Stimulated activated CD4-positive, alpha-beta T cell treated with anti-CD3 and anti-CD28 coated beads, Interleukin-15, amount 100 ng/mL, for 48 hours (primary cell): Measurements from ENCODE around the gene NLRP9.
"Not testable (repeated sequence)": the region's sequence is repeated elsewhere in the genome, so short reads cannot be mapped to it uniquely, and the experiment has no call there.

Experiments used
- DNase-seq, 2 donors: peaks; one replicate each; pipeline ENCODE4 v3.0.0-alpha.2; 2020; ENCODE audit warnings: low read depth in 2 of 2

Gene NLRP9

DNA sequence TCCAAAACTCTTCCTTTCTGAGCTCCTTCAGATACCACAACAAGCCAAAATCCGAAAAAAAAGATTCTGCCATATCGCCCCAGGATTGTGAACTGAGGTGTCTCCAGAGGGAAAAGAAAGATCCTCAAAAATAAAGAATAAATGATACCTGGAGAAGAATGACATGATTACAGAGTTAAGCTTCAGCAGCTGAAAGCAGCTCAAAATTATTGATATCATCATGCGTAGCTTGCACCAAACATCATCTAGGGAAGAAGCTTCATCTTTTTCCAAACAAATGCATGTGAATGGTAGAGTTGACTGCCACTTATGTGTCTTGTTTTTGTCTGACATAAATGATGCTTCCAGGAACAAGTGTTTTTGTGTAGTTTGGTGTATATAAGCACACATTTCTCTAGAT lies at the start of gene NLRP9:
TSS of gene NLRP9 (minus strand) at position 101 of the 400 bp plus-strand sequence. CDS start at position 73, 28 bp downstream.
- DNase-seq: no peak

DNA sequence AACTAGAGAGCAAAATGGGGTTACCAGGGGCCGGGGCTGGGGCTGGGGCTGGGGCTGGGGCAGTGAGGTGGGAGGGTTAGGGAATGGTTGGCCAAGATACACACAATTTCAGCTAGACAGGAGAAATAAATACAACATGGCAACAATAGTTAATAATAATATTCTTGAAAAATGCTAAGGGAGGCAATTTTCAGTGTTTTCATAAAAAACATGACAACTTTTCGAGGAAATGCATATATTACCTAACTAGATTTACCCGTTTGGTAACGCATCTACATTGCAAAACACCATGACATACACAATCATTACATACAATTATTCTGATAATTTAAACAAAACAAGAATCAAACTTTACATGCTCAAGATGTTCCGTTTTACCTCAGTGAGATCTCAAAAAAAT lies 42.9 kb upstream of the NLRP9 start:
- no peak for DNase-seq

DNA sequence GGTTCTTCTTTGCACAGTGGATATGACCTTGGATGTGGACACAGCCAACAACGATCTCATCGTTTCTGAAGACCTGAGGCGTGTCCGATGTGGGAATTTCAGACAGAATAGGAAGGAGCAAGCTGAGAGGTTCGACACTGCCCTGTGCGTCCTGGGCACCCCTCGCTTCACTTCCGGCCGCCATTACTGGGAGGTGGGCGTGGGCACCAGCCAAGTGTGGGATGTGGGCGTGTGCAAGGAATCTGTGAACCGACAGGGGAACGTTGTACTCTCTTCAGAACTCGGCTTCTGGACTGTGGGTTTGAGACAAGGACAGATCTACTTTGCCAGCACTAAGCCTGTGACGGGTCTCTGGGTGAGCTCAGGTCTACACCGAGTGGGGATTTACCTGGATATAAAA lies 40.1 kb upstream of the NLRP9 start:
- DNase-seq: no peak

DNA sequence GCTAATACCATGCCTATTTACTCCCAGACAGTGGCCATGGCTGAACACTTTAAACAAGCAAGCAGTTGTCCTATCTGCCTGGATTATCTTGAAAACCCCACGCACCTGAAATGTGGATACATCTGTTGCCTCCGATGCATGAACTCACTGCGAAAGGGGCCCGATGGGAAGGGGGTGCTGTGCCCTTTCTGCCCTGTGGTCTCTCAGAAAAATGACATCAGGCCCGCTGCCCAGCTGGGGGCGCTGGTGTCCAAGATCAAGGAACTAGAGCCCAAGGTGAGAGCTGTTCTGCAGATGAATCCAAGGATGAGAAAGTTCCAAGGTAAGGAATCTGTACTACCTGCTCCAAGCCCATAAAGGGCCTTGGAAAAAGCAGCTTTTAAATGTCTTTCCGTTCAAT lies 39.3 kb upstream of the NLRP9 start:
- DNase-seq: no peak

DNA sequence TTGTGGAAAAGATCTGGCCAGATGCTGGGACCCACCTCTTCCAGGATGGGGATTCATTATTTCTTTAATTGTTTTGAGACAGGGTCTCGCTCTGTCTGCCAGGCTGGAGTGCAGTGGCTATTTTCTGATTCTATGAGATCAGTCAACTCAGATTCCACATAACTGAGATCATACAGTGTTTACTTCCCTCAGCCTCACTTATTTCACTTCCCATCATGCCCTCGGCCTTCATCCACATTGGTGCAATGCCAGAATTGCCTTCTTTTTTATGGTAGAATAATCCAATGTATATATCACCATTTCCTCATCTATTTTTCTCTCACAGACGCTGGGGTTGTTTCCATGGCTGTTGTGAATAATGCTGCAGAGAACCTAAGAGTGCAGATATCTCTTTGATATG lies 31.4 kb upstream of the NLRP9 start:
- DNase-seq: not testable (repeated sequence)

DNA sequence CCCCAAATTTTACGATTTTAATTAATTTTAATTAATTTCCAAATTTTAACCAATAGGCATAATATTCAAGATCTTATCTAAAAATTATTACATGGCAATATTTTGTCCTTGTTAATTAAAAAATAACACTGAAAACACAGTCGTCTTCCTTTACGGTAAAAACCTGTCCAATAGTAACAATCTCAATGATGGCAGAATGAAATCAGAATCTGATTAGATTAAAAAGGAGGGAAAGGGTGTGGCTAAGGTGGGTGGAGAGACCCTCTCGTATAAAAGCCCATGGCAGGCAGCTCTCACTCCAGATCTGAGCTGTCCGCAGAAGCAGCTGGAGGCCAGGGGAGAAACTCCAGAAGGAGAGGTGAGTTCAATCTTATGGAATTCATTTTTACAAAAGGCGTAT lies 30.6 kb upstream of the NLRP9 start, which contains the start of gene RFPL4AL1:
TSS of gene RFPL4AL1 (plus strand) at position 301 of the 400 bp plus-strand sequence. CDS start 2,687 bp downstream, outside the sequence.
- DNase-seq: not testable (repeated sequence)

DNA sequence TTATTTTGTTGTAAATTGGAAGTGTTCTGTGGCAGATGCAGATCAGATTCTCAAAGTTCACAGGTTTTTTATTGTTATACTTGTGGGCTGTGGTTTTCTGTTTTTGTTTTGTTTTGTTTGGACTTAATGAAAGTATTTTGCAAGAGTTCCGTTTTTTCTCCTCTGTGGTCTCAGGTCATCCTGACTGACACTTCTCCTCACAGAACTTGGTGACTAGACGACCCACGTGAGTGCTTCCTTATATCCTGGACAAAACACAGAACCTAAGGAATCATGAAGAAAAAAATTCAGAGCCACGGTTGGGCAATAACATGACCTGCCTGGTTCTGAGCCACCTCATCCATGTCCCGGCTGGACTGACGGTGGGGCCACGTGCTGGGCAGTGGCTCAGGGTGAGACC lies 28.3 kb upstream of the NLRP9 start:
- DNase-seq: no peak

DNA sequence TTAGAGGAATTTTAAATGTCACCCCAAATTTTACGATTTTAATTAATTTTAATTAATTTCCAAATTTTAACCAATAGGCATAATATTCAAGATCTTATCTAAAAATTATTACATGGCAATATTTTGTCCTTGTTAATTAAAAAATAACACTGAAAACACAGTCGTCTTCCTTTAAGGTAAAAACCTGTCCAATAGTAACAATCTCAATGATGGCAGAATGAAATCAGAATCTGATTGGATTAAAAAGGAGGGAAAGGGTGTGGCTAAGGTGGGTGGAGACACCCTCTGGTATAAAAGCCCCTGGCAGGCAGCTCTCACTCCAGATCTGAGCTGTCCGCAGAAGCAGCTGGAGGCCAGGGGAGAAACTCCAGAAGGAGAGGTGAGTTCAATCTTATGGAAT lies 20.6 kb upstream of the NLRP9 start, which contains the start of gene RFPL4A:
TSS of gene RFPL4A (plus strand) at position 301 of the 400 bp plus-strand sequence. CDS start 2,704 bp downstream, outside the sequence.
- DNase-seq: not testable (repeated sequence)

DNA sequence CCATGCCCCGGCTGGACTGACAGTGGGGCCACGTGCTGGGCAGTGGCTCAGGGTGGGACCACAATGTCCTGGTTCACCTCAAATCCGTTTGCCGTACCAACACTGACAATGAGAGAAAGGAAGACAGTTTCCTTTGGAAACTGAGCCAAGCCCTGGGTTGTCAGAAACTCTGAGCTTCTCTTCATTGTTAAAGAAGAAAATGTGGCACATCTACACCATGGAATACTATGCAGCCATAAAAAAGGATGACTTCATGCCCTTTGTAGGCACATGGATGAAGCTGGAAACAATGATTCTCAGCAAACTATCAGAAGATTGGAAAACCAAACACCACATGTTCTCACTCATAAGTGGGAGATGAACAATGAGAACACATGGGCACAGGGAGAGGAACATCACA lies 18.6 kb upstream of the NLRP9 start:
- not testable (repeated sequence) for DNase-seq

DNA sequence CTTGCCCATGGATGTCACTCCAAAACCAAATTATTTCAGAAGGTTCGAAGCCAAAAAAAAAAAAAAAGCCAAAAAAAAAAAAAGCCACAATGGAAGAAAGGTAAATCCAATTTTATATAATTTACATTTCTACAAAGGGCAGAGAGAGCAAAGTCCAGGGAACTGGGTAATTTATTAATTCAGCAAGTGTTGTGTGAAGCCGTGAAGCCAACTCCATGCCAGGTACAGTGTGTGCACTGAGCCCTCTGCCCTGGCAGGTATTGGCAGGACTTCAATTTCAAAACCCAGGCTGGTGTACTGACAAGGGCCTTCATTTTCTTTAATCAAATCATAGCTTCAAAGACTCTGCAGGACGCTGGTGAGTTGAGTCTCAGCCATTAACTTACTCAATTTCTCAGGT lies 15.2 kb upstream of the NLRP9 start:
- DNase-seq: no peak

DNA sequence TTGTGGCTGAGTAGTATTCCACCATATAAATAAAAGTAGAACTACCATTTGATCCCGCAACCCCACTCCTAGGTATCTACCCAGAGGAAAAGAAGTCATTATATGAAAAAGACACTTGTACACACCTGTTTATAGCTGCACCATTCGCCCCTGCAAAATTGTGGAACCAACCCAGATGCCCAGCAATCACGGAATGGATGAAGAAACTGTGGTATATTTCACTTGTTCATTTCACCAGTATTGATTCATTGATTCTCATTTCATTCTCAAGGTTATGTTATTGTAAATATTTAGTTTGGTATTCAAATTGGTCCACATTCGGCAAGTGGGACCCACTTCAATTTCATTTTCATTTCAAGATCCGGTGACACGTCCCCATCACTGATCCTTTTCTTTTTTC lies 12.5 kb upstream of the NLRP9 start:
- DNase-seq: no peak

DNA sequence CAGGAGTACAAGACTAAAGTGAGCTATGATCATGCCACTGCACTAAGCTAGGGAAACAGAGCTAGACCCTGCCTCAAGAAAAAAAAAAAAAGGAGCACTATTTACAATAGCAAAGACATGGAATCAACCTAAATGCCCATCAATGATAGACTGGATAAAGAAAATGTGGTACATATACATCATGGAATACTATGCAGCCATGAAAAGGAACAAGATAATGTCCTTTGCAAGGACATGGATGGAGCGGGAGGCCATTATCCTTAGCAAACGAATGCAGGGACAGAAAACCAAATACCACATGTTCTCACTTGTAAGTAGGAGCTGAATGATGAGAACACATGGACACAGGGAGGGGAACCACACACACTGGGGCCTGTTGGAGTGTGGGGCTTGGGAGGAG lies 7.8 kb downstream of the NLRP9 start:
- DNase-seq: not testable (repeated sequence)

DNA sequence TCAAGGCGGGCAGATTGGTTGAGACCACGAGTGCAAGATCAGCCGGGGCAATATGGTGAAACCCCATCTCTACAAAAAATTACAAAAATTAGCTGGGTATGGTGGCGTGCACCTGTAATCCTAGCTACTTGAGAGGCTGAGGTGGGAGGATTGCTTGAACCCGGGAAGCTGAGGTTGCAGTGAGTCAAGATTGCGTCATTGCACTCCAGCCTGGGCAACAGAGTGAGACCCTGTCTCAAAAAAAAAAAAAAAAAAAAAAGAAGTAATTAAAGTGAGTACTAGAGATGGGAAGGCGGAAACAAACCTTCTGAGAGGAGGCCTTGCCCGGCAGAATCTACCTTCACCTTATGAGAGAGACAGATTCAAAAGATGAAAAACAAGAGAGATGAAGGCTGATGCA lies 14.7 kb downstream of the NLRP9 start:
- no peak for DNase-seq

DNA sequence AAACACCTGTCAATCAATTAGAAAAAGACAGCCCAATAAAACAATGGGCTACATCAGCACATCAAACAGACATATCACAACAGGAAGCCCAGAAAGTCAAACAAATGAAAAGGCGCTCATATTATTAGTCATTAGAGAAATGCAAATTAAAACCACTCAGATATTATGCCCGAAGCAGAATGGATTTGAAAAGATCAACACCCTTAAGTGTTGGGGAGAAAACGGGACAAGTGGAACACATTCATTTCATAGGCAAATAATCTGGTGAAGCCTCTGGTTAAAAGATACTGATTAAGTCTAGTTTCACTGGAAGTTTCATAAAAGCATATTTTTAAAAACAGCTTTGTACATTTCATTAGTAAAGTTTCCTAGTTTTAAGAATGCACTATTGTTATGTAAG lies 17.4 kb downstream of the NLRP9 start:
- no peak for DNase-seq

DNA sequence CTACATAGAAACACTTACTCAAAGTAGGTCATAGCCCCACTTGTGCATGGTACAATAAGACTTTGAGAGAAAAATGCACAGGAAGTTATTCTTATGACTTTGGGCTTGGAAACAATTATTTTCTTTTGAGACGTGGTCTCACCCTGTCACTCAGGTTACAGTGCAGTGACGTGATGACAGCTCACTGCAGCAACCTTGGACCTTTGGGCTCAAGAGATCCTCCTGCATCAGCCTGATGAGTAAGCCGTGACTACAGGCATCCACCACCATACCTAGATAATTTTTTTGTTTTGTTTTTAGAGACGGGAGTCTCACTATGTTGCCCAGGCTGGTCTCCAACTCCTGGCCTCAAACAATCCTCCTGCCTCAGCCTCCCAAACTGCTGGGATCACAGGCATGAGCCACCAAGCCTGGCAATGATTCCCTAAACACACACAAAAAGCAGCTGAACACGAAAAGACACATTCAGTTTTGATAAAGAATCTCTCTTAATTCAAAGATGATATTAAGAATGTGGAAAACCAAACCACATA lies 17.9 kb downstream of the NLRP9 start:
- DNase-seq: no peak

DNA sequence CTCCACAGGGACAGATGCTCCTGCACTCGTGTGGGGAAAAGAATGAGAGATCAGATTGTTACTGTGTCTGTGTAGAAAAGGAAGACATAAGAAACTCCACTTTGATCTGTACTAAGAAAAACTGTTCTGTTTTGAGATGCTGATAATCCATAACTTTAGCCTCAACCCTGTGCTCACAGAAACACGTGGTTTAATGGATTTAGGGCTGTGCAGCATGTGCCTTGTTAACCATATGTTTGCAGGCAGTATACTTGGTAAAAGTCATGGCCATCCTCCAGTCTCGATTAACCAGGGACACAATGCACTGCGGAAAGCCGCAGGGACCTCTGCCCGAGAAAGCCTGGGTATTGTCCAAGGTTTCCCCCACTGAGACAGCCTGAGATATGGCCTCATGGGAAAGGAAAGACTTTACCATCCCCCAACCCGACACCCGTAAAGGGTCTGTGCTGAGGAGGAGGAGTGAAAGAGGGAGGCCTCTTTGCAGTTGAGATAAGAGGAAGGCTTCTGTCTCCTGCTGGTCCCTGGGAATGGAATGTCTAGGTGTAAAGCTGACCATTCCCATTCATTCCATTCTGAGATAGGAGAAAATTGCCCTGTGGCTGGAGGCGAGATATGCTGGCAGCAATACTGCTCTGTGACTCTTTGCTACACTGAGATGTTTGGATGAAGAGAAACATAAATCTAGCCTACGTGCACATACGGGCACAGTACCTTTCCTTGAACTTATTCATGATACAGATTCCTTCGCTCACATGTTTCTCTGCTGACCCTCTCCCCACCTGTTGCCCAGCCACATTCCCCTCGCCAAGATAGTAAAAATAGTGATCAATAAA lies 20.1 kb downstream of the NLRP9 start:
- not testable (repeated sequence) for DNase-seq

DNA sequence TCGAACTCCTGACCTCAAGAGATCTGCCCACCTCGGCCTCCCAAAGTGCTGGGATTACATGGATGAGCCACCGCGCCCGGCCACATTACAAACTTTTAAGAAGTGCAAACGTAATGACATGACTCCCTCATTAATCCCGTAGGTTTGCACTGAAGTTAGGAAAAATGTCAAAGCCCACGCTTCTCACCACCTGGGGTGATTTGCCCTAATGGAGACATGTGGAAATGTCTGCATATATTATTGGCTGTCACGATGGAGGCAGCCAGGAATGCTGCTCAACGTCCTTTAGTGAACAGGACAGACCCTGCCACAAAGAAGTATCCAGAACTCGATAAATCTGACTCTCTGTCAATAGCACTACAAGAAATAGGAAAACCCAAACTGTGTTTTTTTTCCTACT lies 21.0 kb downstream of the NLRP9 start:
- no peak for DNase-seq

DNA sequence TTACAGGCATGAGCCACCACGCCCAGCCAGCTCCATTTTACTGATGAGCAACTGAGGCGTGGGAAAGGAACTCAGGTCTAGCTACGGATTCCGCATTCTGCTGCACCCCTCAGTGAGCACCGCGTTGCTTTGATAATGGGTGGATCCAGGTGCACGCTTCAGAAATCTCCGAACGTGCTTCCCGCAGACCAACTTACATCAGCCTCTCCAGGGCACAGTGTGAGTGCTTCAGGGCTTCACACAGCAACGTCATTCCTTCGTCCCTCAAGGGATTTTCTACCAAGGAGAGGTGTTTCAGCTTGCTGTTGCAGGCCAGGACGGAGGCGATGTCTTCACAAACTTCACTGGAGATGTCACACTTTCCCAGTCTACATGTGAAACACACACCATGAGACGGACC lies 21.7 kb downstream of the NLRP9 start:
- no peak for DNase-seq

DNA sequence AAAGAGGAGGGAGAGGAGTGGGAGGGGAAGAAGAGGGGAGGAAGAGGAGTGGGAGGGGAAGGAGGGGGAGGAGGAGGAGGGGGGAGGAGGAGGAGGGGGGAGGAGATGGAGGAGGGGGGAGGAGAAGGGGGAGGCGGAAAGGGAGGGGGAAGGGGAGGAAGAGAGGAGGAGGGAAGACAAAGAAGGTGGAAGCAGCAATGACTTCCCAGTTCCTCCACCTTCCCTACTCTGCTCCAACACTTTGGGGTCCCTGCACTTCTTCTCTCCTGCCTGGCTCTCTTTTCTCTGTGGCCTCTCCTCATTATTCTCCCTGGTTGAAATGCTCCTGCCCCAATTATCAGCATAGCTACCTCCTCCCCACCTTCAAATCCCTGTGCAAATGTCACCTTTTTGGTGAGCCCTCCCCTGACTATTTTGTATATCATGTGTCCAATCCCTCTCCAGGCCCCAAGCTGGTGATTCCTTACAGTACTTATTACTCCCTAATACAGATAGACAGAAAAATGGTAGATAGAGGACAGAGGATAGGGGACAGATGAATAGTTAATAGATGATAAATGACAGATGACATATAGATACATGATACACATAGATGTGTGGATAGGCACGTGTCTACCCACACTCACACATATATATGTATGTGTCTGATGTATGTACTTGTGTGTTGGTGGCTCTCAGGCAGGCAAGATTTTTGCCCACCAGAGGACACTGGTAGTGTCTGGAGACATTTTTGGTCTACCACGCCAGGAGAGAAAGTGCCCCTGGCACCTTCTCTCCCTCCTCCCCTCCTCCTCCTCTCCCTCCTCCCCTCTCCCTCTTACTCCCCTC lies 25.2 kb downstream of the NLRP9 start:
- DNase-seq: no peak

DNA sequence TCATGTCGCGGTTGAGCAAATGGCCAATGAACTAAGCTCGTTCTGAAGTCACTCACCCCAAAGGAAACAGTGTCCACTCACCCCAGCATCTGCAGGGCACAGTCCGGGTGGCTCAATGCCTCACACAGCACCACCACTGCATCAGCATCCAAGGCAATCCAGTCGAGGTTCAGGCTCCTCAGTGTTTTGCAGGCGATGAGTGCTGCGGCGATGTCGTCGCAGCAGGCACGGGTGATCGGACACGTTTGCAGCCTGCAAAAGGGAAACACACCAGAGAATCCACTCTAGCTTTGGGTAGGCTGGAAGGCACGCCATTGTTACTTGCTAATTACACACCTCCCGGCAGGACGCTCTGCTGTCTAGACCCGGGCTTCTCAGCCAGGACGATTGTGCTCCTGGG lies 26.5 kb downstream of the NLRP9 start:
- DNase-seq: no peak

DNA sequence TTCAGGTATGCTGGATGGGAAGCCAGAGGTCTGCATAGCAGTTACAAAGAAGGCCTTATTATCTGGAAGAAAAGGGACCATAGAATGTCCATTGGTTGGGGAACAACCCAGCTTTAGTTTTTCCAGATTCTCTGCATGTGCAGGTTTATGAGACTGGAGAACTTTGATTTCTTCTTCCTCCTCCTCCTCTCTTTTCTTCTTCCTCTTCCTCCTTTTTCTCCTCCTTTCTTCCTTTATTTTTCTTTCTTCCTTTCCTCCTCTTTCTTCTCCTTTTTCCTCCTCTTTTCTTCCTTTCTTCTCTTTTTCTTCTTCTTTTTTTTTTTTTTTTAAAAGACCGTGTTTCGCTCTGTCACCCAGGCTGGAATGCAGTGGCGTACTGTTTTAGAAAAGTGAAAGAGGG lies 32.2 kb downstream of the NLRP9 start:
- DNase-seq: no peak

DNA sequence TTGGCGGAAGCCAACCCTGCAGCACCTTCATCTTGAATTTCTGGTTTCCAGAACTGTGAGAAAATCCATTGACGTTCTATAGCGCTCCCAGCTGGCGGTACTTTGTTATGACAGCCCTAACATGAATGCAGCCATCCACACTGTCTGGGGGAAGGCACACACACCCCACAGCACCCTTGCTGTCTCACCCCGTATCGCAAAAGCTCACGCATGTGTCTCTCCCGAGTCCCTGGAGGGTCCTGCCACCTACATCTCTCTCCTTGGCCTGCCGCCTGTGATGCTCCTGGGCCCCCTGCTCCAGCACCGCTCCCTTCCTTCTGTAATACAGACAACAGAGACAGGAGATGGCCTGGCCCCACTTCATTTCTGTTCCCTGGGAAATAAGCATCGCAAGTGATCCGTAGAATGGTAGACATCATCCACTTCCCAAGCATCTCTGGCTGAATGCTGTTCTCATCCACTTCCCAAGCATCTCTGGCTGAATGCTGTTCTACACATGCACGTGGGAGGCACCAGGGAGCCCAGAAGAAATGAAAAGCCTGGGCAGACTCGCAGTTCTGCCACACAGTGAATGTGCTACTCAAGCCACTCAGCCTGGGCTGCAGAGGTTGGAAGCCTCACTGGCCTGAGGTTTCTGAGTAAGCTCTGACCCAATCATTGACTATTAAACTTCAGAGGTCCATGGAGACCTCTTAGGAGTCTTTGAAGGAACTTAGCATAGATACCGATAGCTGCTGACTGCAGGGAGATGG lies 33.5 kb downstream of the NLRP9 start:
- DNase-seq: no peak
